ENCODE results near the gene EN1.

EN1 gene

DNA sequence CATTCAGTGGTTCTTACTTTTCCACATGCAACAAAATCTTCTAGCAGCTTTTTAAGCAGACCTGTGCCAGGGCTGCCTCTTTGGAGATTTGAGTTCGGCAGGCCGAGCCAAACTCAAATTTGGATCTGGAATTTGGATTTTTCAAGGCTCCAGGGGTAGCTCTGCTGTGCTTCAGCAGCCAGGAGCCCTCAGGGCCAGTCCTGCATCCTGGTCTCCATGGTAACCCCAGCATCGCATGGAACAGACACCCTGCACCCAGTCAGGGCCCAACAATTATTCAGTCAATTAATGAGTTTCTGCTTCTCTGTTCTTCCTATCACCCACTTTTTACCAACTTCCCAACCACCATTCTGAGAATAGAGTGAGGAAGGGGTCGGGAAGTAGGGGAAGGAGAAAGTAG is 30.0 kb downstream of the EN1 start:
- no peak for DNase-seq (ENCODE audit: low spot score)

DNA sequence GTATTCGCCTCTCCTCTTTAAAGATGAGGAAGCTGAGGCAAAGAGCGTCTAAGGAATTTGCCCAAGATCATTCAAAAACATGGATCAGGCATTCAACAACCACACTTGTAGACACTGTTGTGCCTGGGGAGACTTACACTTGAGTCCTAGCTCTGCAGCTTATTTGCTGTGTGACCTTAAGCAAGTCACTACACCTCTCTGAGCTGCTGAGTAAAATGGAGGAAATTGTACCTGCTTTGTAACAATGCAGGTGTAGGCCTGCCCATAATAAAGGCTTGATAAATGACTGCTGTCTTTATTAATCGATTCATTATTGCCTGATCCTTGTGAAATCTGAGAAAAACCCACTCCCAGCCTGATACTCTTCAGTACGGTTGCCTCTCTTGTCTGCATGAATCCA is 30.8 kb downstream of the EN1 start:
- no peak for DNase-seq (ENCODE audit: low spot score)

DNA sequence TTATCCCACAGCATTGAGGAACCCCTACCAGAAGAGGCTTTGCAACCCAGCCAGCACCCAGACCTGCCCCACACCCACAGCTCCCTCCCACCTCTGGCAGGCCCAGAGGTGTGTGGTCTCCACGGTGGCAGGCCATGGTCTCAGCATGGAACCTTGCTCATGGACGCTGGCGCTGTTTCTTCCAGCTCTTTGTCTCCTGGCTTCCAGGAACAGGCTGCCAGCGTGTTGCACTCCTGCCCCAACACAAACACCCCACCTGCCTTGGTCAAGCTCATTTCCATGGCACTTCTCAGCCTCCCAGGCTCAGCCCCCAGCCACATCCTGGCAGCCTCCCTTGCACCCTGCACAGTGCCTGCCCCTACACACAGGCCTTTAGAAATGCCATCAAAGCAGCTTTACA is 31.7 kb downstream of the EN1 start:
- no peak for DNase-seq (ENCODE audit: low spot score)

DNA sequence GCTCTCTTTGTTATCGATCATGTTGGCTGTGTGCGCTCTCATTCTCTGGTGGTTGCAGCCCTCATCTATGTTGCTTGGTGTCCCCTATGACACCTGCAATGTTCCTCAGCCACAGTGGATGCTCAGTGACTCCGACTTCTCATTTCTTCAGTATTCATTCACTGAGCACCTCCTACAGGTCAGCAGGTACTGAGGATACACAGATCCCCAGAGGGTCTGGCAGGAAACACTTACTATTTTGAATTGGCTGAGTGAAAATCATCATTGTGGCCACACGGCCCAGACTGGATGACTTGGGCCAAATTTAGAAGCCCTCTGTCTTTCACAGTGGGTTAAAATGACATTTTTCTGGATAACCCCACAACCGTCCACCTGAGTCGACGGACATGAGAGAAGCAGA is 32.1 kb downstream of the EN1 start:
- DNase-seq (ENCODE audit: low spot score), result no peak

DNA sequence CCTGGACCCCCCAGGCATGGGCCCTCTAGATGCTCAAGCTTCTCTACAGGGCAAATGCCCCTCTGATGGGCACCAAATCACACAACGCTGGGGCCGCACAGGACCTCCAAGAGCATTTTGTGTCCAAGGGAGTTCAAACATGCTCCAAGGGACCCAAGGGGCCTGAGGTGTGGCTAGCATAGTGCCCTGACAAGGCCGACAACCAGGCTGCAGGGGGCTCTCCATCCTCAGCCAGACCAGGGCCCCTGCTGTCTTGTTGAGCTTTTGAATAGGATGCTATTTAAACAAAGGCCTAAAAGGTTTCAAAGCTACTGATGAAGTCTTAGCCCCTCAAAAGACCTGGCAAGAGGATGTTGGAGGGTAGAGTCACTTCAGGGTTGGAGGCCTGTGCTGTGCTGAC is 33.1 kb downstream of the EN1 start:
- DNase-seq (ENCODE audit: low spot score), result no peak

DNA sequence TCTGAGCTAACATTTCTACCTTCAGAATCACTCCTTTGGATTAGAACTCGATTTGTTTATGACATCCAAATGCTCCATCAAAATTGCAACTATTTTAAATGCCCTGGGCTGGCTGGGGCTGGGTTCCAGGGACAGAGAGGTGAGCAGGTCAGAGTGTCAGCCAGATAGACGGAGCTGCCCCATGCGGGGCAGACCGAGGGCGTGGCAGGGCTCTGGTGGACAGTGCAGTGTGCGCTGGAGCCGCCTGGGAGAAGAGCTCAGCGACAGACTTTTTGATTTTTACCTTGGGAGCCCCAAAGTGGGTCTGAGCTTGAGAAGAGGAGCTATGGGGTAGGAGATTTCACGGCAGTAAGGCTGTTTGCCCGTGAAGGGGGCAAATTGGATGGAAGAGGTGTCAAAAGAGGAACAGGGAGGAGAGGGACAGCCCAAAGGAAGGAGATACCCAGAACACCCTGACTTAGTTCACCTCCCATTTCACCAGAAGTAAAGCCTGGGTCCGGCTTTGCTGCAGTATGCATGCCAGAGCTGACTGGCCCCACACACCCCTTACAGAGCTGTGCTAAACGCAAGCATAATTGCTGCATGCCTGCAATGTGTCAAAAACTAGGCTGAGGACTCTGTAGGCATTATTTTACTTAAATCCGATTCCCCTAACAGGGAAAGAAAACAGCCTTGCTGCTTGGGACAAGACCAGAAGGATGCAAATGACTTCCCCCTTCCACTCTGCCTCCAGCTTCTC is 33.7 kb downstream of the EN1 start:
- no peak for DNase-seq (ENCODE audit: low spot score)

DNA sequence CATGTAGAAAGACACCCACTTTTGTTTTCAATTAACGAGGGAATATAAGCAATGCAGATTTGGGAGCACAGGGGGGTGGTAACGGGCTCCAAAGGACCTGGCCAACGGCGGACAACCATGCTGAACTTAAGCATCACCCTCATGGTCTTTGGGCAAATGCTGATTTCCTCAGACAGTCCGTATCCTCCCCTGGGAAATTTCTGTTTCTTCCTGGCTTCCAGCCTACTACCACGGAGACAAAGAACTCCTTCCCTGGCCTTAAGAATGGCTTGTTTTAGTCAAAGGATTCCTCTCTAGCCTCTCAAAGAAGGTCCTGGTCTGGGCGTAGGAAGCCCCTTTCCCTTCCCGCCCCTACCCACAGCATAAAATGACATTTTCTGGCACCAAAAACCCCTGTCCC is 34.3 kb downstream of the EN1 start:
- DNase-seq (ENCODE audit: low spot score), result no peak

DNA sequence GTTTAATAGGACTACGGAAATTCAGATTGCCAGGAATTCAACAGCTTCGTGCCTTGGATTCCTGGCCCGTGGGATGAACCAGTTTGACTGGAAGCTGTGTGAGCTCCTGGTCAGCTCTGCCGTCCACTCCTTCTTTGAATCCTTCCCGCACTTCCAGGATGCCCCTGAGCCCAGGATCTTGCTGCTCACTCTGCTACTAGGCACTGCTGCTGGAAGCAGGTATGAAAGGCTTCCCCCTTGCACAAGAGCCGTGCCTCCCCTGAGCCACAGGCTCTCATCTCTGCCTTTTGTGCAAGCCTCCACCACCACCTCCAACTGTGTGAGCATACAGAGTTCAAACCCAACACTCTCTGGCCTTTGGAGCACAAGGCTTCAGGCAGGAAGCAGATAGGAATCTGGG is 34.9 kb downstream of the EN1 start:
- no peak for DNase-seq (ENCODE audit: low spot score)

DNA sequence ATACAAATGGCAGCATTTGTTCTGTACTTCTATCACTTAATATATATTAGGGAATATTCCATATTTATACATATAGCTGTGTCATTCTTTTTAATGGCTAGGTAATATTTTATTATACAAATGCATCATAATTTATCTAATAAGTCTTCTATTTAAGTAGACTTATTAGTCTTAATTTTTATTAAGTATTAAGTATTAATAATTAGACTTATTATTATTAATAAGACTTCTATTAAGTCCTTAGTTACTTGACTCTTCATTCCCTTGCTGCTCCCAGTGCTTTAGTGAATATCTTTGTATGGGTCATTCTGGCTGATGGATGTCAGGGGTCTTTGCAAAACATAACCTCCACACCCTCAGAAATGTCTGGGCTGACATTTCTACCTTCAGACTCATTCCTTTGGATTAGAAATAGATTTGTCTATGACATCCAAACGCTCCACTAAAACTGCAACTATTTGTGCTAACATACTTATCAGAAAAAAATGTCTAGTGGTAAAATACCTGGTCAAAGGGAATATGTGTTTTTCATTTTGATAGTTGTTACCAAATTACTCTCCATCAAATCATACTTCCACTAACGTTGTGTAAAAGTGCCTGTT is 35.8 kb downstream of the EN1 start:
- no peak for DNase-seq (ENCODE audit: low spot score)

DNA sequence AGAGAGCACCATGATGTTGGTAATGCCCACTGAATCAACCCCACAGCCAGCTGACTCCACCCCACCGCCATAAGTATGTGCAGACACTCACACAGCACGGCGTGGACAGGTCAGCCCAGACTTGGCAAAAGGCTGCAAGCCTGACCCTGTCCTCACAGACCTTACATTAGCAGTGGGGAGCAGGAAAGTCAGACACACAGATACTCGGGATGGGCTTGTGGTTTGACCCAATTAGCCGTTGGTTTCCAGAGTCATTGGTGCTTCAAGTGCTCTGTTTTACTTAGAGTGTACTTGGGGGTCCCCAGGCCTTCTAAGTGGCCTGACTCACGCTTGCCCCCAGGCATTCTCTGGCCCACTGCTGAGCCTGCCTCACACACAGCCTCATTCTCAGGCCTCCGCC is 36.7 kb downstream of the EN1 start:
- DNase-seq (ENCODE audit: low spot score), result no peak

DNA sequence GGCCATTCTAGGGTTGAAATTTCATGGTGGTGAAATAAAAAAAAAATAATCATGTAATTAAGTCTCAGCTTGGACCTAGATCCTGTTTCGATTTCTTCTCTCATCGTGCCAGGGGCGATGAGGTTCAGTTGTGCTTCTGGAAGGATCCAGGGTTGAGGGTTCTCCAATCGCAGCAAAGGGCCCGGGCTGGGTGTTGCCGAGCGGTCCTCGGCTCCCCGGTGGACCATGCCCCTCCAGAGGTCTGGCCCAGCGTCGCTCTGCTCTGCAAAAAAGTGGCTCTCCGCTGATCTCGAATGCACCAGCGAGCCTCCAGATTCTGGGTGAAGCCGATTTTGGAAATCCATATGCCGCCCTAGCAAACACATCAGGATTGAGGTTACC is 39.0 kb downstream of the EN1 start:
- no peak for DNase-seq (ENCODE audit: low spot score)

DNA sequence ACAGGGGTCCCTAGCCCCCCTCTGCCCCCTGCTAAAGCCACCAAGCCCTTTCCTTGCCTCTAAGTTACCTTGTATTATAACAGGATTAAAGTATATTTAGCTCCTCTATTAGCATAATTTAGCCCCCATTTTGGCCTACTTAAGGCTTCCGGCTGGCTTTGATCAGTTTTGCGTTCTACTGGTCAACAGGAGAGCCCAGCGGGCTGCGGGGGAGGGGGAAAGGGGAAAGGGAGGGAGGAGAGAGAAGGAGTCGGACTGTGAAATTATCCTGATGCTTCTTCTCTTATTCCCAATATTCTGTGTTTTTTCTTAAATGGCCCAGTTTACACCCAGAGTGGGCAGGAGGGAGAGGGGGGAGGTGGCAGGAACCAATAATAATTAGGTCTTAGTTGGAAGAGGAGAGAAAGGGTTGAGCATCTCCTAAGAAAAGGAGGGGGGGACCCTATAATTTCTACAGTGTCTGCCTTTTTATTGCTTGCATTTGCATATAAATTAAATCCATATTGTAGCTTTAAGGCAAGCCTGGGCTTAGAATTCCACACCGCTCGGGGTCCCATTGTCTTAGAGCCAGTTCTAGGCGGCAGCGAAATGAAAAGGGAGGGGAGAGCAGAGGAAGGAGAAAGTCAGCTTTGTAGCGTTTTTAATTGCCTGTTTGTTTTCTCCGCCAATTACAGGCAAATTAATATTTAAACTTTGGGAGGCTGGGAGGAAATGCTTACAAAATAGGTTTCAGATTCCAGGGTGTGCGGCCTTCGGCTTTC is 39.6 kb downstream of the EN1 start:
- DNase-seq (ENCODE audit: low spot score), result no peak

DNA sequence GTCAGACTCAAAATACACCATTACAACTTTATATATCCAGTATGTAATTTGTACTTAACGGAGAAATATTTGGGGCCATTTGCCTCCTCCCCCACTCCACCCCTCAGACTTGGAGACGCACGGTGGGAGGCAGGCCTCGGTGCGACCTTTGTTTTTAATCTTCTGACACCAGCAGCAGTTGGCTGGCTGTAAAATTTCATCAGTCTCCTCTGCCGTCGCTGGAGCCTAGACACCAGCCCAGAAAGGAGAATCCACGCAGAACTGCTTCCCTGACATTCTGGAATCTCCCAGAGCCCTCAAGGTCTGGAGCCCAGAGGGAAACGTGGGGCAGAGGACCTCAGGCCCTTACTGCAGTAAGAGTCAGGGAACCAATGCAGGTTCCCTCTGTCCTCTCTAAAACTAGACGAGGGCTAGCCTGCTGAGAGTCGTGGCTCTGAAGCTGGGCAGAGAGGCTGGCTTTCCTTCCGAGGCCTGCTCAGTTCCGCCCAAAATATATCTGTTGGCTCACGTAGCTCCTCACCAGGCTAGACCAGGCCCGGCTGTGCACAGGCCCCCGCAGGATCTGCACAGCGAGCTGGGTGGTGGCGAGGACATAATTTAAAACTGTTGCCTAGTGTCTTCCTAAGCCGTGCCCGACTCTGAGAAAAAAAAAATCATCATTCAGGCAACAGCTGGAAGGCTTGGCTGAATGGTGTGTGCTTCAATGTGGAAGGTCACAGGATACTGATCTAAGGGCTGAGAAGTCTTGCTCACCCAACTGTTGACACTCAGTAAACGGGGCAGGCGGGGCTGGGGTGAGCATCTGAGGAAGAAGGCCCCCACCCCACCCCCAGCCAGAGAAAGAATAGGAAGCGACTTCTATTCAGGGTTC is 40.4 kb downstream of the EN1 start:
- DNase-seq (ENCODE audit: low spot score), result no peak

DNA sequence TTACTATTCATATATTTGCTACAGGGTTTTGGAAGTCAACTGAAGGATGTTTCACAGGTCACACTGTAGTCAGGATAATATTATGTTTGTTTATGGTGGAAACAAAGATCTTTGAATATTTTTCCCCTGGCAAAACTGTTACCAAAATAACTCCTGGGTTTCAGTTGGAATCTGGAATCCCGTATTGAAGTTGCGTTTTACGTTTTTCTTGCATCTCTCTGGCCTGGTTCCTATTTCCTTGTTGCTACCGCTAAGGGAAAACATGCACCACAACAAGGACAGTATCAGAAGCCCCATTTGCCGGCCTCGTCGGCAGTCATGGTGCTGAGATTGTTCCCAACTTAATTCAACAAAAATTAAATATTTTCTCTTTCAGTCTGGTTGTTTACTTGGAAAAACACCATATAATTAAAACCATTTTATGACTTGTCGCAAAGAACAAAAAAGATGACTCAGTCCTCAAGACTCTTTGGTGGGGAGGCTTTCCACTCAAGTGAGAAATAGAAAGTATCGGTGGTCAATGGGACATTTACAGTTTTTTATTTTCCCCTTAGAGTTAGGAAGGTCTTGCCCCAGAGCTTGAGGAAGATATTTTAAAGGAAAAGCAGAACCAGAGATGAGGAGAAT is 42.3 kb downstream of the EN1 start:
- DNase-seq (ENCODE audit: low spot score), result no peak

DNA sequence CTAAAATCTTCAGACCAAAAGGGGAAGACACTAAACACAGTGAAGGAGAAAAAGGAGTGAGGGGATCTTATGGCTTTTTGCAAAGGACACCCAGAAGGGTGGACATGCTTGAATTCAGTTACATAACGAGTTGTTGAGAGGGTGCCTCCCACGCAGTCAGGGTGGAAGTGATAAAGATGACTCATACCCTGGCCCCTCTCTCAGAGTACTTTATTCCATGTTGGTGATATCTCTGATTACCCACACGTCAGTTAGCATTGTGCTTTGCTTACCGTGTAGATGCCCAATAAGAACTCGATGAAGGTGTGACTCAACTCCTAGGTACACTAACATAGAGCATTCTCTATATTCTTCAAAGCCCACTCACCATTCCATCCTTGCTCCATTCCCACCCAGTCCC is 44.4 kb downstream of the EN1 start:
- DNase-seq (ENCODE audit: low spot score), result no peak

DNA sequence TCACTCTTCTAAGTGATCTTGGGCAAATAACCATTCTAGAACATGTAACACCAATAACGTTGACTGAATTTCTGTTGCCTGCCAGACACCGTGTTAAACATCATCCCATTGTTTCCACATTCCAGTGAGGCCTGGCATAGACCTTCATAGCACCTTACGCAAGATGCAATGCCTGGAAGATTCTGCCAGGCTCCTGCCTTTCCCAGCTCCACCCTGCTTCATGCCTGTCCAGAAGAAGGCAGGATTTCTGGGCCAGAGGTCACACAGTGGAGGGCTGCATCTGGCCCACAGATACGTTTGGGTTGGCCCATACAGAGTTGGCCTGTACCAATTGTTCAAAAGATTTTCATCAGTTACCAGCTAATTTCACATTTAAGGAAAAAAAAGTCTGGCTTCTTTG is 46.3 kb downstream of the EN1 start:
- no peak for DNase-seq (ENCODE audit: low spot score)

DNA sequence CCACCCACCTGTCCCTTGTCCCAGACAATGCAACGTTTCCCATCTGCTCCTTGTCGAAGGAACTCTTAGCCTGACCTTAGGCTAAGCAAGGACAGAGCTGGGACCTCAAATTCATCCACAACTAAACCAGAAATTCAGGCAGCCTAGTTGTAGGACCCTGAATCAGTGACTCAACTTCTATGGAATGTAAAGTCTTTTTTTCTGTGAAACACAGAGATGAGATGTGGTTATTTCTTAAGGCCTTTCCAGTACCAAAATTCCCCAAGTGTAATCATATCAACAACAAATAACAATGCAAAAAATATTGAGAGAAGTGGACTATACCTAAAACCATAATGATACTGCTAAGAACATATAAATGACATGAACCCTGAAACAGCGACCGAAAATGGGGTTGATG is 46.7 kb downstream of the EN1 start:
- no peak for DNase-seq (ENCODE audit: low spot score)

DNA sequence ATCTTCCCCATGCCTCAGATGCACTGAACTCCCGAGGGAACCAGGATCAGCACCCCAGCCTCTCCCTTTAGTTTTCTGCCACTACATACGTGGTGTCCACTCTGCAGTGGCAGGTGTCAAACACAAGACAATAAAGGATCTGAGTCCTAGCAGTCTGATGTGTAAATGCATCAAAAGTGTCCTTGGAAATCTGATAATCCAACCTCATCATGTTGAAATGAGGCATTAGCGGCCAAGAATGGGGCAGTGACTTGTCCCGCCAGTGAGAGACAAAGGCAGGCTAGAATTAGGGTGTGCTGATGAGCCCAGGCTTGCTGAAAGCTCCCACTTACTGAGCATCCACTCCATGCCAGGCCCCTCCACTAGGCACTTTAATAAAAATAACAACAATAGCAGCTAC is 52.9 kb downstream of the EN1 start:
- no peak for DNase-seq (ENCODE audit: low spot score)

Measured in HuH-7 (cell line).